ACHN (cell line): ENCODE measurements around the gene ZNF140.

Experiments used
- DNase-seq: peaks from one replicate; pipeline ENCODE4 v3.0.0-alpha.2; 2015
- in situ Hi-C: cut with HindIII; loops from 2 replicates; pipeline ENCODE4 v1.10.0; 2017; ENCODE audit warnings: low sequenced_read_pairs, low pct_ligation_motif_present, low pct_unique_long_range_greater_than_20kb

Gene ZNF140

DNA sequence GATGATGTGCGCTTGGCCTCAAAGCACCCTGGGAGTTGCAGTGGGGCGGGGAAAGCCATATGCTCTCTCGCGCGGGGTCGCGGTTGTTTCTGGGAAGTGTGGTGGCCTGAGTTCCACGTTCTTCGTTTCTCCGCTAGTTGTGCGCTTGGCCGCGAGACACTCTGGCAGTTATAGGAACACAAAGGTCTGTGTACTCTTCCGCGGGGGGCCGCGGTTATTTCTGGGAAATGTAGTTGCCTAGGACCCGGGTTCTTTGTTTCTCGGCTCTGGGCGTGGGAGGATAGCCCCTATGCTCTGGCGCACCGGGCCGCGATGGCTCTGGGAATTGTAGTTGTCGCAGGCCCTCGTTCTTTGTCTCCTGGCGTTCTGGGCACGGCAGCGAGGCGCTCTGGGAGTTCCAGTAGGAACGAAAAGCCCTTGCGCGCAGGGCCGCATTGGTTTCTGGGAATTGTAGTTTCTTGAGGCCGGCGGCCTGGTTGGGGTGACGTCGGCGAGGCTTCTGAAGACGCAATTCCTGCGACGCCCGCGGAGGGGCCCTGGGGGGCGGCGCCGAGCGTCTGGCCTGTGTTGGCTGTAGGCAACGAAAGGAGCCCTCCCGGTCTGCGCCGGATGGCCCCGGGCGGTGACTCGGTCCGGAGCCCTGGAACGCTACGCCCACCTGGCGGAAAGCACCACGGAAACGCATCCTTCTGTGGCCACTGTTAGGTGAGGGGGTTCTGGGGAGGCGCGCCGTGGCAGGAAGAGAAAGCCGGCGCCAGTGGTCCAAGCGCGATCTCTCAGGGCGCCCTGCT lies at the start of gene ZNF140:
Gene ZNF140, plus strand, starts transcription at position 556 of the 791 bp plus-strand sequence. CDS start 398 bp downstream, outside the sequence.
- in situ Hi-C loops, result no loop called here

DNA sequence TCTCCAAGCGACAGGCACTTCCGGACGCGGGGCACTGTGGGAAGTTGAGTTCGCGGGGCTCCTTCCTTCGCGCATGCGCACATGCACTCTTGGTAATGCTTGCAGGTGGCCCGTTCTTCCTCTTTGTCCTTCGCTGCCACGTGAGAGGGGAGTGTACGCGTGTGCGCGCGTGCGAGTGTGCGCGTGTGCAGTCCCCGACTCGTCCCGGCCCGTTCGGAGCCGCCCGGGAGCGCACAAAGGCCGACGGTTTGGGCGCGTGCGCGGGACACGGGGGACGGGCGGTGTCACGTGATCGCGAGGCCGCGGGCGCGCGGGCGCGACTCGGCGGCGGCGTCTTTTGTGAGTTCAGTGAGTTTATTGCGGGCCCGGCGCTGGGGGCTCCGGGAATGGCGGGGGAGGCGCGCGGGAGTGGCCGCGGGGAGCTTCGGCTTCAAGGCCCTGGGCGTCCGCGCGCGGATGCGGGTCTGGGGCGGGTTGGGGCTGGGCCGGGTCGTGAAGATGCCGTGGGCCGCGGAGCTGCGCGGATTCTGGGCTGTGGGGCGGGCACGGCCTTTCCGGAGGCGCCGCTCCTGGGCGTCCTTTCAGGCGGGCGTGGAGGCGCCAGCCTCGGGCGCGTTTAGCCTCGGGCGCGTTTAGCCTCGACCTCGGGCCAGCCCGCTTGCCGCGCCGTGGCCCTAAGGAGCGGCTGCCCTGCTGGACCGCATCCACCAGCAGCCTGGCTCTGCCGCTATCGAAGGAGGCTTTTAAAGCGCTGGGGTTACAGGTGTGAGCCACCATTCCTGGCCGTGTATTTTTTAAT lies 43.3 kb upstream of the ZNF140 start, which contains the start of gene ZNF84:
Gene ZNF84, plus strand, starts transcription at position 303 of the 799 bp plus-strand sequence. CDS start 3,959 bp downstream, outside the sequence.
- peak; percentile 100 for DNase-seq
- in situ Hi-C loops, result no loop called here

More for the DNA sequence above, at the start of gene ZNF140:
- peak; percentile 99 for DNase-seq

DNA sequence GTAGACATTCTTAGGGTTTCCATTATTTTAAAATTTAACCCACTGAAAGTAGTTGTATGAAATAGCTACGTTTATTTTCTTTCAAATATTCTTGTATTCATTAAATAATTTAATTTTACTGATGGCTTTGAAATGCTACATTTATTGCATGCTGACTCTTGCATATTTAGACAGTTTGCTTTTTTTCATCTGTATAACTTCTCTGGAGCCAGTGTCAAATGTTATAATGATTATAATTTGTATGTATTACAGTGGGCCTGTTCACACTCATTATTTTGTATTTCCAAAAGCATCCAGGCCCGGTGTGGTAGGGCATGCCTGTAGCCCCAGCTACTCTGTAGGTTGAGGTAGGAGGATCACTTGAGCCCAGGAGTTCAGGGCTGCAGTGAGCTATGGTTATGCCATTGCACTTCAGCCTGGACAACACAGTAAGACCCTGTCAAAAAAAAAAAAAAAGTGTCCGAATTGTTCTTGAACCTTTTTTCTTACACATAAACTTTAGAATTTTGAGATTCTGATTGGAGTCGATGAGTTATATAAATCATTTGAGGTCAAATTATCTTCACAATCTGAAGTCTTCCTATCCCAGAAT lies 42.5 kb upstream of the ZNF140 start:
- in situ Hi-C loops, result no loop called here
- DNase-seq, result no peak

DNA sequence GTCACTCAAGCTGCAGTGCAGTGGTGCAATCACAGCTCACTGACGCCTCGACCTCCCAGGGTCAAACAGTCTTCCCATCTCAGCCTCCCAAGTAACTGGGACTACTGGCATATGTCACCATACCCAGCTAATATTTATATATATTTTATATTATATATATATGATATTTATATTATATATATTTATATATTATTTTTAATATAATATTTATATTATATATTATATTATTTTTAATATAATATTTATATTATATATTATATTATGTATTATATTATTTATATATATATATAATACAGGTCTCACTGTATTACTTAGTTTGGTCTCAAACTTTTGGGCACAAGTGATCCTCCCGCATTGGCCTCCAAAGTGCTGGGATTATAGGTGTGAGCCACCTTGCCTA lies 34.0 kb upstream of the ZNF140 start:
- in situ Hi-C loops, result no loop called here
- no peak for DNase-seq

DNA sequence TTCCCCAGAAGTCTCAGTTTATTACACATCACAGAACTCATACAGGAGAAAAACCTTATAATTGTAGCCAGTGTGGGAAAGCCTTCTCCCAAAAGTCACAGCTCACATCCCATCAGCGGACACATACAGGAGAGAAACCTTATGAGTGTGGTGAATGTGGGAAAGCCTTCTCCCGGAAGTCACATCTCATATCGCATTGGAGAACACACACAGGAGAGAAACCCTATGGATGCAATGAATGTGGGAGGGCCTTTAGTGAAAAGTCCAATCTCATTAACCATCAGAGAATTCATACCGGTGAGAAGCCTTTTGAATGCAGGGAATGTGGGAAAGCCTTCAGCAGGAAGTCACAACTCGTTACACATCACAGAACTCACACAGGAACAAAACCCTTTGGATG lies 23.3 kb upstream of the ZNF140 start:
- DNase-seq, result no peak
- in situ Hi-C loops, result no loop called here

DNA sequence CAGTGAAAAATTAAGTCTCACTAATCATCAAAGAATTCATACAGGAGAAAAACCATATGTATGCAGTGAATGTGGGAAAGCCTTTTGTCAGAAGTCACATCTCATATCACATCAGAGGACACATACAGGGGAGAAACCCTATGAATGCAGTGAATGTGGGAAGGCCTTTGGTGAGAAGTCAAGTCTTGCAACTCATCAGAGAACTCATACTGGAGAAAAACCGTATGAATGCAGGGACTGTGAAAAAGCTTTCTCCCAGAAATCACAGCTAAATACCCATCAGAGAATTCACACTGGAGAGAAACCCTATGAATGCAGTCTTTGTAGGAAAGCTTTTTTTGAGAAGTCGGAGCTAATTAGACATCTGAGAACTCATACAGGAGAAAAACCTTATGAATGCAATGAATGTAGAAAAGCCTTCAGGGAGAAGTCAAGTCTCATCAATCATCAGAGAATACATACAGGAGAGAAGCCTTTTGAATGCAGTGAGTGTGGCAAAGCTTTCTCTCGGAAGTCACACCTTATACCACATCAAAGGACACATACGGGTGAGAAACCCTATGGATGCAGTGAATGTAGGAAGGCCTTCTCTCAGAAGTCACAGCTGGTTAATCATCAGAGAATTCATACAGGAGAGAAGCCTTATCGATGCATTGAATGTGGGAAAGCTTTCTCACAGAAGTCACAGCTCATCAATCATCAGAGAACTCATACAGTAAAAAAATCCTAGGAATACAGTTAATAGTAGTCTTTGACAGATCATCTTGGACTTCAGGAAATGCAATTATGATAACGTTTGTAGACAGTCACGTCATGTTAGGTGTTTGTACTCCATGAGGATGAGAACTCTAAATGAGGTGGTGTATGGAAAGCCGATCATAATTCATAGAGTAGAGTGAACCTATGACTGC lies 22.3 kb upstream of the ZNF140 start:
- peak; percentile 15 for DNase-seq
- in situ Hi-C loops, result no loop called here

DNA sequence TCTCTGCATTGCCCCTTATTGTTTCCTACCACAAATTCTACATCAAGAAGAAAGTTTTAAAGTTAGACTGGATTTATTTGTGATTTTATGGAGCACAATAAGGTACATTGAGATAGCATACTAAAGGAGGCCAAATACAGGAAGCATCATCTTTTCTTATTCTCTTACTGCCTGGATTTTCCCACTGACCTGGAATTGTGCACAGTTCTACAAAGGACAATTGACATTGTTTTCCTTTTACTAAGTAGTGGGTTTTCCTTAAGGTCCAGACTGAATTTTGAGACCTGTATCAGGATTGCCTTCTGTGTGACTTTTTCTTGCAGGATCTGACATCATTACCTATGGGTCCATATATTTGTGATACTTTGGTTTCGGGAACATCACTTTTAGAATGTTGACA lies 18.8 kb upstream of the ZNF140 start:
- no peak for DNase-seq
- in situ Hi-C loops, result no loop called here

DNA sequence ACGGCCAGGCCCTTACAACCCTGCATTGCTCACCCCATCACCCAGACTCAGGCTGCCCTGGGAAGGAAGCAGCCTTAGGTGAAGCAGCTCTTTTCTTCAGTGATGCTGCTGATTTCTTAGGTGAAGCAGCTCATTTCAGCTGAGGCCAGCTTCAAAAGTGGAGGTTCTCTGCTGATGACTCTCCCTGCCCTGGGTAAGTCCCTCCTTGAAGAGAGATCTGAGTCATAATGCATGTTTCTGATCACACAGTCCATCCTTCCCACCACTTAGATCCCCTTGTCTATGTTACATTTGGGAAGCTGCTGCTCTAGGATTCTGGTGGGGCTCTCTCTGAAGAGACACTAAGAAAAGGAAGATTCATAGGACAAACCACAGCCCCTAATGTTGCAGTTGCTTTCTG lies 17.2 kb upstream of the ZNF140 start:
- DNase-seq, result no peak
- in situ Hi-C loops, result no loop called here

DNA sequence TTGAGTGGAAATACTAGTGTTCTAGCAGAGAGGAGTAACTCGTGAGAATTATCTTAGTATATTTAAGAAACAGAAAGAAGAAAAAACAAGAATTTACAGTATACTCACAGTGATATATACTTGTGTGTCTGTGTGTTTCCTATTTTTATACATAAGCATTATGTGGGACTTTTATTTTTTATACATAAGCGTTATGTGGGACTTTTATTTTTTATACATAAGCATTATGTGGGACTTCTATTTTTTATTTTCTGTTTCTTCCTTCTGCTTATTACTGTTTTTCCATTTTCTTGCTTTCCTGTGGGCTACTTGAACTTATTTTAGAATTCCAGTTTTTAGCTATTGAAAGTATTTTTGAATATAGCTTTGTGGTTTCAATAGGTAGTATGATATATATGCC lies 6.9 kb upstream of the ZNF140 start:
- no peak for DNase-seq
- in situ Hi-C loops, result no loop called here

DNA sequence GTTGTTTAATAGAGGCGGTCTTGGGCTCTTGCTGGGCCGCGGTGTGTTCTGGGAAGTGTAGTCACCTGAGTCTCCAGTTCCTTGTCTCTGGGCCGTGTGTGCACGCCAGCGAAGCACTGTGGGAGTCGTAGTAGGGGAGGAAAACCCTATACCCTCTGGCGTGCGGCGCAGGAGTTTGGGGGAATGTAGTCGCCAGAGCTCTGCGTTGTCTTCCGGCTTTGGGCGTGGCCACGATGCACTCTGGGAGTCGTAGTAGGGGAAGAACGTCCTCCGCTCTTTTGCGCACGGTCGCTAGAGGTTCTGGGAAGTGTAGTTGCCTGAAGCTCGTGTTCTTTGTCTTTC lies 726 bp upstream of the ZNF140 start:
- in situ Hi-C loops, result no loop called here
- peak; percentile 100 for DNase-seq

DNA sequence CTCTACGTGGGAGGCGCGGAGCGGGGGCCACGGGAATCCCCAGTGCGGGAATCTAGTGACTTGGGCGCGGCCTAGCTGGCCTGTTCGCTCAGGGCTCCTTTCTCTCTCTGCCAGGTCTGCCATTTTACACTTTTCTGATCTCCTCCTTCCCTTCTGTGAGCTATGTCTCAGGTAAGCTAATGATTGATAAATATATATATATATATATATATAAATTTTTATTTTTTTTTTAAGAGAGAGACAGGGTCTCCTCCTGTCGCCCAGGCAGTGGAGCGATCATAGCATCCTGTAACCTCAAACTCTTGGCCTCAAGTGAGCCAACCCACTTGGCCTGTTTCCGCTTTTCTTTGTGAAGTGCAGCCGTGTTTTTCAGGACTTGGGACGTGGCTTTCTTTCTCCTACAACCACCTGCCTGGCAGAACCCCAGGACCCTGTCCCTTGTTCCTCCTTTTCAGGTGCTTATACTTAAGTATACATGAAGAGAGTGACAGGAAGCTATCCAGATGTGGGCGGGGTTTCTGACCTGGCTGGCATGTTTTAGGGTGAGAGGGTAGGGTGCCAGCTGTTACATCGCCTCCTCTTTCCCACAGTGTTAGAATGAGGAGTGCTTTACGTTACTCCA lies 547 bp downstream of the ZNF140 start:
- in situ Hi-C loops, result no loop called here
- DNase-seq, result no peak

DNA sequence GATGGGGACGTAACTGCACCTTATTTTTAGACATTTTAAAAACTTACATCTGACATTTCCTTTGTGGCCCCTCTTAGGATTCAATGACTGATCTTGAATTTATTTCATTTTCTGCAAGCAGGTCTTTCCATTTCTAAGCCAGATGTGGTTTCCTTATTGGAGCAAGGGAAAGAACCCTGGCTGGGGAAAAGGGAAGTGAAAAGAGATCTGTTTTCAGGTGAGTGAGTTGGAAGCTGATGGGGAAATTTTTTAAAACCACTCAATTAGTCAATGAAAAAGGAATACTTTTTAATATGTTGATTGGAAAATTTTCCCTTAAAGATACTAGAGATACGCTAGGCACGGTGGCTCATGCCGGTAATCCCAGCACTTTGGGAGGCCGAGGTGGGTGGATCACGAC lies 2.6 kb downstream of the ZNF140 start:
- in situ Hi-C loops, result no loop called here
- DNase-seq, result no peak

DNA sequence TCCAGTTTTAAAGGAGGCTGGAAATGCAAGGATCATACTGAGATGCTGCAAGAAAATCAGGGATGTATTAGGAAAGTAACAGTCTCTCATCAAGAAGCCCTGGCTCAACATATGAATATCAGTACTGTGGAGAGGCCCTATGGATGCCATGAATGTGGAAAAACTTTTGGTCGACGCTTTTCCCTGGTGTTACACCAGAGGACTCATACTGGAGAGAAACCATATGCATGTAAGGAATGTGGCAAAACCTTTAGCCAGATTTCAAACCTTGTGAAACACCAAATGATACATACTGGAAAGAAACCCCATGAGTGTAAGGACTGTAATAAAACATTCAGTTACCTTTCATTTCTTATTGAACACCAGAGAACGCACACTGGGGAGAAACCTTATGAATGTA lies 24.9 kb downstream of the ZNF140 start:
- in situ Hi-C loops, result no loop called here
- peak; percentile 18 for DNase-seq

DNA sequence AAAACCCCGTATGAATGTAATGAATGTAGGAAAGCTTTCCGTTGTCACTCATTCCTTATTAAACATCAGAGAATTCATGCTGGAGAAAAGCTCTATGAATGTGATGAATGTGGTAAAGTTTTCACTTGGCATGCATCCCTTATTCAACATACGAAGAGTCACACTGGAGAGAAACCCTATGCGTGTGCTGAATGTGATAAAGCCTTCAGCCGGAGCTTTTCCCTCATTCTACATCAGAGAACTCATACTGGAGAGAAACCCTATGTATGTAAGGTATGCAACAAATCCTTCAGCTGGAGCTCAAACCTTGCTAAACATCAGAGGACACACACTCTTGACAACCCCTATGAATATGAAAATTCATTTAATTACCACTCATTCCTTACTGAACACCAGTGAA lies 25.5 kb downstream of the ZNF140 start:
- in situ Hi-C loops, result no loop called here
- DNase-seq, result peak; percentile 37

DNA sequence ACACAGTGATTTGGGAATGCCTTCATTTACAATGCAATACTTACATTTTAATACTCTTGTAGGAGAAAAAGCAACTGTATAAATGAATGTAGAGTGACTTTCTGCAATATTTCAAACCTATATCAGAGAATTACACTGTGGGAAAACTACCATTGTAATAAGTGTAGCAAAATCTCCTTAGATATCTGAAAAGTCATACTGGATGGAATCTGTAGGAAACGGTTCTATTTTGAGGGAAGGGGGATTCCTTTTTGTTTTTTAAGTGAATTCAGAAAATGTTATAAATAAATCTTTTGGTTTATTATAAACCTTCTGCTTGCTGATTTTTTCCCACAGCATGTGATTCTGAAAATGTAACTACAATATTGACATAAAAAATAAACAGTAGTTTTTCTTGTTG lies 26.4 kb downstream of the ZNF140 start:
- in situ Hi-C loops, result no loop called here
- no peak for DNase-seq

DNA sequence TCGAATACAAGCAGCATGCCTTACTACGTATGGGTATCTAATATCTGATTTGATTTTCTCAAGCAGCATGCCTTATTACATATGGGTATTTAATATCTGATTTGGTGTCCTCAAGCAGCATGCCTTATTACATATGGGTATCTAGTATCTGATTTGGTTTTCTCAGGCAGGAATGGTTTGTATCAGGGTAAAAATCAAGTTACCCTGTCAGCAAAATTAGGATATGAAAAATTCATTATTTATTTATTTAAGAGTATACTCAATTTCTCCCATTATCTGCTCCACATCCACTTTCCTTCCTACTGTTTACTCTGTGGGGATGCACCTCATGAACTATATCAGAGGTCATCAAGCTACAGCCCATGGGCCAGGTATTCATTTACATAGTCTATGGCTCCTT lies 27.4 kb downstream of the ZNF140 start:
- in situ Hi-C loops, result no loop called here
- DNase-seq, result no peak

DNA sequence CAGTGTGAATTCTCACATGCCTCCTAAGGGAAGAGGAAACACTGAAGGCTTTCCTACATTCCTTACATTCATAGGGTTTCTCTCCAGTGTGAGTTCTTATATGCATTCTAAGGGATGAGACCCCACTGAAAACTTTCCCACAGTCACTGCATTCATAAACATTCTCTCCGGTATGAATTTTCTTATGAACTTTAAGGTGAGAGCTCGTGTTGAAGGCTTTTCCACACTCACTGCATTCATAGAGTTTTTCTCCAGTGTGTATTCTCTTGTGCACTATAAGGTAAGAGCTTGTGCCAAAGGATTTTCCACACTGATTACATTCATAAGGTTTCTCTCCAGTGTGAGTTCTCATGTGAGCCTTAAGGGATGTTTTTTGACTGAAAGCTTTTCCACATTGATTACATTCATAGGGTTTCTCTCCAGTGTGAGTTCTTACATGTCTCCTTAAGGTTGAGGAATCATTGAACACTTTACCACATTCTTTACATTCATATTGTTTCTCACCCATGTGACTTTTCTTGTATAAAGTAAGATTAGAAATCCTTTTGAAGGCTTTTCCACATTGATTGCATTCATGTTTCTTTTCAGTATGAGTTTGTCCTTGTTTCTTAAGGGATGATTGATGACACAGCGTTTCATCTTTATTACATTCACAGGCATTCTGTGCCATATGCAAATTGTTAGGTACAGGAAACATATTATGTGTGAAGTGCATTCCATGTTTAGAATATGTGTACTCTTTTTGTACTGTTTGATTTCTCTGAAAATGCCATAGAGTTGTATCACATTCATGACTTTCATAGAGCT lies 39.9 kb downstream of the ZNF140 start:
- DNase-seq, result peak; percentile 19
- in situ Hi-C loops, result no loop called here
